ENCODE data around the gene EEF1A2.

- TF ChIP-seq POLR2A (IDR thresholded peaks at IDR 0.05; ENCODE audit: low read depth) (no peak), CTCF (IDR thresholded peaks at IDR 0.05) (no peak)
Observed at GRCh38 chr20:63451821-63452220, 47.1 kb downstream of the EEF1A2 start.
